DMS153 treated with DMSO at 0.1 percent for 48 hours (cell line): ENCODE results near the gene KBTBD13.
"Not testable (repeated sequence)": the region's sequence is repeated elsewhere in the genome, so short reads cannot be mapped to it uniquely, and the experiment has no call there.

Experiments used
- DNase-seq: peaks from one replicate; lab custom pipeline; 2025; ENCODE audit not compliant: unreplicated experiment; lab: John Stamatoyannopoulos, UW

Gene KBTBD13

GRCh38 chr15:65068403-65068788 is 8.2 kb upstream of the KBTBD13 start:
- DNase-seq: no peak

- no peak for DNase-seq
Observed at GRCh38 chr15:65069179-65069578, 7.4 kb upstream of the KBTBD13 start.

- DNase-seq: no peak
Observed at GRCh38 chr15:65069779-65070546, 6.6 kb upstream of the KBTBD13 start.

GRCh38 chr15:65071381-65071811 is 5.2 kb upstream of the KBTBD13 start:
- DNase-seq: no peak

- no peak for DNase-seq
Observed at GRCh38 chr15:65072027-65072426, 4.5 kb upstream of the KBTBD13 start.

GRCh38 chr15:65072617-65073016 is 3.9 kb upstream of the KBTBD13 start:
- no peak for DNase-seq

- not testable (repeated sequence) for DNase-seq
Observed at GRCh38 chr15:65074946-65075345, 1.6 kb upstream of the KBTBD13 start.

GRCh38 chr15:65075607-65076395 is 745 bp upstream of the KBTBD13 start:
- not testable (repeated sequence) for DNase-seq

DNA sequence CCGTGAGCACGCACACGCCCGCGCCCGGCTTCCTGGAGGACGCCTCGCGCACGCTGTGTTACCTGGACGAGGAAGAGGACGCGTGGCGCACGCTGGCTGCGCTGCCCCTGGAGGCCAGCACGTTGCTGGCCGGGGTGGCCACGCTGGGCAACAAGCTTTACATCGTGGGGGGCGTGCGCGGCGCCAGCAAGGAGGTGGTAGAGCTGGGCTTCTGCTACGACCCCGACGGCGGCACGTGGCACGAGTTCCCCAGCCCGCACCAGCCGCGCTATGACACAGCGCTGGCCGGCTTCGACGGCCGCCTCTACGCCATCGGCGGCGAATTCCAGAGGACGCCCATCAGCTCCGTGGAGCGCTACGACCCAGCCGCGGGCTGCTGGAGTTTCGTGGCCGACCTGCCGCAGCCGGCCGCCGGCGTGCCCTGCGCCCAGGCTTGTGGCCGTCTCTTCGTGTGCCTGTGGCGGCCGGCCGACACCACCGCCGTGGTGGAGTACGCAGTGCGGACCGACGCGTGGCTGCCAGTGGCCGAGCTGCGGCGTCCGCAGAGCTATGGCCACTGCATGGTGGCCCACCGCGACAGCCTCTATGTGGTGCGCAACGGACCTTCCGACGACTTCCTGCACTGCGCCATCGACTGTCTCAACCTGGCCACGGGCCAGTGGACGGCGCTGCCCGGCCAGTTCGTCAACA is 890 bp downstream of the KBTBD13 start:
- DNase-seq: no peak

GRCh38 chr15:65077981-65078352 is 1.4 kb downstream of the KBTBD13 start:
- no peak for DNase-seq

- no peak for DNase-seq
Observed at GRCh38 chr15:65079580-65079979, 3.0 kb downstream of the KBTBD13 start.

DNA sequence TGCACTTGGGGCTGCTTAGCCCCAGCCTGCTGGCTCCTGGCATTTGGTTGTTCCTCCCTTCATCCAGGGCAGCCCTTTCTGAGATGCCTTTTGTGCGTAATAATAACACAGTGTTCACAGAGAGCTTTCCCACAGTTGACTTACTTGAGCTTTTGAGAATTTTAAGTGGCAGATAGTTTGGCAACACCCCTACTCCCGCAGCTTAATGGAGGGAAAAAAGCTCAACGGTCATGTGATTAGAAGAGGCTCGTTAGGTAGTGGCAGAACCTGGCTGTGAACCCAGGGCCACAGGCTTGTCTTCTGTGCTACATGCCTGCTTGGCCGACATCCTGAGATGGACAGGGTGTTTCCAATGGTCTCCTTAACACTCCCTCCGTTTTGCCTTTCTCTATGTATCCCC is 4.7 kb downstream of the KBTBD13 start:
- DNase-seq: no peak

GRCh38 chr15:65081758-65082157 is 5.2 kb downstream of the KBTBD13 start:
- DNase-seq: no peak

DNA sequence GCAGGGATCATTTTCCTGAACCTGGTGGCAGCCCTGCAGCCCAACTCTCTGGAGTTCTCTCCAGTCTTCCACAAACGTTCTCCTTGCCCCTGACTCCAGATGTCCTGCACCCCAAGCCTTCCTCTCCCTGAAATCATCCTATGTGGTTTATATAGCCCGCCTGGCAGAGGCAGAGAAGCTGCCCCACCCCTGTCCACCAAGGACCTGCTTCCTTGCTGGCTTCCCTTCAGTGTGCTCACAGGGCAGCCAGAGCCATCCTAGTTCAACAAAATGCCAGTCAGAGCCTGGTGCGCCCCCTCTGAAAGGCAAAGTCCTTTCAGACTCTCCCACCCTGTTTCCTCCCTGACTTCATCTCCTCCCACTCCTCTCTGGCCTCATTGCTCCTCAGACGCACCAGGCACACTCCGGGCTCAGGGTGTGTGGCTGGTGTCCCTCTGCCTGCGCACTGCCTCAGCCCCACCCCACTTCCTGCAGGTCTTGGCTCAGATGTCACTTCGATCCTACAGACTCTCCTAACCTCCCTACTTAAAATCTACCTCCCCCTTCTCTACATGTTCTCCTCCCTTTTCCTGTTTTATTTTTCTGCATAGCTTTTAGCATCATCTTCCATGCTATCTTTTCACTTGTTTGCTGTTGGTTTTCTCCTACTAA is 5.9 kb downstream of the KBTBD13 start:
- no peak for DNase-seq

DNA sequence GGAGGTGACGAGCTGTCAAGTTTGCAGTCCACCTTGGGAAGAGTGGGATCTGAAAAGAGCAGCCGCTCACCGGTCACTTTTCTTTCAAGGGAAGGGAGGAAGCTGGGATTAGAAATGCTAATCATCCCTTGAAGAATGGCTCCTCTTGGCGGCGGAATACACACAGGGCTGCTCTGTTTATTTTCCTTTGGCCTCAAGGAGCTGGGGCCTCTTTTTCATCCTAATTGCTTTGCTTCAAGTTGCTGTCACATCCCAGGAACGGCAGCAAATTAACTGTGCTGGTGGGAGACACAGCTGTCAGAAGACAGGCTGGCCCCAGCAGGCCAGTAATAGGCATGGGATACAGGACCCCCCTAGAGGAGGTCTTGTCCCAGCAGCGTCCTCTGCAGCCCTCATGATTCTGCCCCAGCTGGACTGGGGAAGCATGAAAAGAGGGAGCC is 6.7 kb downstream of the KBTBD13 start:
- DNase-seq: no peak

DNA sequence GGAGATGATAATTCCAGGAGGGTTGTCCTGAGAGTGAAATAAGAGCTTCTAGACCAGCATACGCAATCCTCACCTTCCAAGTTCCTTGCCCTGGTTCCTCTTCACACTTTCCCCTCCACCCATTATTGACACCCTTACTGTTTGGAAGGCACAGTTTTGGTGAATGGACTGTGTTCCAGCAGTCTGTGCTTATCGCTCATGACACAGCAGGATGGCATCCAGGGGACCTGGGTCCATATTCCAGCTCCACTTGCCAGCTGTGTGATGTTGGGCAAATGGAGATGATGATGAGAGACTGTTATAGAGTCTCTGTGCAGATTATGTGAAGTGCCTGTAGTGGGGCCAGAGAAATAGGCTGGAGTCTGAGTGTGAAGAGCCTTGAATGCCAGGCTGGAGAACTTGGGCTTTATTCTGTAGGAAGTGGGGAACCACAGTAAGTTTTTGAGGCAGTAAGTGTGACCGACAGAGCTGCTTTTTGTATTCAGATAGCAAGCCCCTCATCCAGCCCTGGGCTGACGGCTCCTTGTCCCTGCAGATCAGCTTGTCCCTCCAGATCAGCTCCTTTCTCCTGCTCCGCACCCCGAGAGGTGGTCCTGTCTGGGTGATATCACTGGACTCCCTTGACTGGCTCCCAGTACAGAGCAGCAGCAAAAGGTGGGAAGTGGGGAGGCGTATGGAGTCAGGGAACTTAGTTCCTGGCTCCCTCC is 8.1 kb downstream of the KBTBD13 start:
- no peak for DNase-seq

DNA sequence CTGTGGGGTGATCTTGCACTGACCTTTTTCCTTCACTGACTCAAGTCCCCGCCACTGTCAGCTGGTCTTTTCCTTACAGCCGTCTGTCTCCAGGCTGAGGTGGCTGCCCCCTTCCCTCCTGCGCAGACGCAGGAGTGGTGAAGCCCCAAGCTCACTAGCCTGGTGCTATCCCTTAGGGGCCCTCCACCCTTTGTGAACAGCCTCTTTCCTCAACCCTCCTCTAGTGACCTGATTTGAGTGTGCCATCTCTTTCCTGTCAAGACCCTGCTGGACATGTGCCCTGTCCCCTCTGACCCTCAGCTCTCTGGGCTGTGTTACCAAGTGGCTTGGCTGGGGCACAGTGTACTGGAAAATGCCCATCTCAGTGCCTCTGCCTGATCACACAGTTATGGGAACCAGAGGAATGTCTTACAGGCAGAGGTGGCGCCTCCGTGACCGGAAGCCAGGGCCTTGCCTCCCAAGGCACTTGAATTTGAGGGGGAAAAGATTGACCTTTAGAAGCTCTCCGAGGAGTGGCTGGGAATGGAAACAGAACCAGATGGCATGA is 8.7 kb downstream of the KBTBD13 start:
- no peak for DNase-seq

DNA sequence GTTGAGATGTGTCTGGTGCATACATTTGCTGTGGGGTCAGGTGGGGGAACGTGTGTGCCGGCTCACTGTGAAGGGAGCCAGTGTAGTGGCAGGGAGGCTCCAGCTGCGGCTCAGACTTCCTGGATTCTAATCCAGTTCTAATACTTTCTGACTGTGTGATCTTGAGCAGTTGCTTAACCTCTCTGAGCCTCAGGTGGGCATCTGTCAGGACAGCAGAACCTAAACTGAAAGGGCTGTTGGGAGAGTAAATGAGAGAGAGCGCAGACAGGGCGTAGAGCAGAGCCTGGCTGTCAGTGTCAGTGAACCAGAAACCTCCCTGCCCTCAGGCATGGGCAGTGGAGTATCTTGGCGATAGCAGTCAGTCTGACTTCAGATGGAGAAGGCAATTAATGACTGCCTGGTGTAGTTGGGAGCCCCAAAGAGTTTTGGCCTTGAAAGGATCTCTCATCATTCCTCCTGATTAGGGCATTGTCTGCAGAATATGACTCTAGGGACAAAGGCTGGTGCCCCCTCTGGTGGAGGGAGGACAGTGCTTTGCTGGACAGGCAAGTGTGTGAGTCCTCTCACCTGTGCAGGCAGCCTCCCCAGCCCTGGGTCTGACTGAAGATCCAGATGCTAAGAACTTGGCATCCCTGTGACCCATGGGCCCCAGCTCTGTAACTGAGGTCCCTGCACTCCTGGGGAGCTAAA is 9.6 kb downstream of the KBTBD13 start:
- no peak for DNase-seq

GRCh38 chr15:65086680-65087111 is 10.2 kb downstream of the KBTBD13 start:
- DNase-seq: no peak

- DNase-seq: no peak
Observed at GRCh38 chr15:65087411-65087810, 10.9 kb downstream of the KBTBD13 start.
